ENCODE results near the gene ACOX3.
"Not testable (repeated sequence)": the region's sequence is repeated elsewhere in the genome, so short reads cannot be mapped to it uniquely, and the experiment has no call there.

ACOX3 gene

GRCh38 chr4:8353158-8353669 is 87.3 kb downstream of the ACOX3 start:
- no peak for DNase-seq (ENCODE audit: low read depth in 2 of 2)

DNA sequence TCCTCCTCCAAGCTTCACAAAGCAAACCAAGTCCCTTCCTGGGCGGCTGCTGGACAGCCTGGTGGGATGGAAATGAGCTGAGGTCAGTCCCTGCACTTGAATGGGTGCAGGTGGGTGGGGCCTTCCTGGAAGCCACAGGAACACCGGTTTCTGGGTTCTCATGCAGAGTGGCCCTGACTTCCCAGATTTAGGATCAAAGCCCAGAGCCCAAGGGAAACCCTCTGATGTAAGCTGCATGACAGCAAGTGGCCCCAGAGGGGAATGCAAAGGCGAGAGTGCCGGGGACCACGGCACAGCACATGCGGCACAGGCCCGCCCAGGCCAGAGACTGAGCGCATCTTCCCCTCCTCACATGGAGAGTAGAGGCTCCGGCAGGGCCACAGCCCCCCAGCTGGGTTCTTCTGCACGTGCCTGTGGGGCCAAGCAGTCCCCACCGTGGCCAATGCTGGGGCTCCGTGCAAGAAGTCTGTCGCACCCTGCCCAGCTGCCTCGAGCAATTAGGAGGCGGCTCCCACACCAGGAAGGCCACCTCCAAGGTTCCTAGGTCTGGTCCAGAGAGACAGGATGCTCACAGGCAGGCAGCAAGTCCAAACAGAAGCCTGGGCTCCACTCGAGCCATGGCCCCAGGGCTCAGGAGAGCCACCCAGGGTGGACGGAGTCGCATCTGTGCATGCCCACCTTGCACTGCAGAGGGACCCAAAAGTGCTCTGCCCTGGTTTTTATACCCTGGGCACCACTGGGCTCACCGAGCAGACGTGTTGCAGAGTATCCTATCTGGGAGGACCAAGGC is 88.0 kb downstream of the ACOX3 start:
- DNase-seq (ENCODE audit: low read depth in 2 of 2): no peak

GRCh38 chr4:8351931-8352367 is 88.6 kb downstream of the ACOX3 start:
- no peak for DNase-seq (ENCODE audit: low read depth in 2 of 2)

- DNase-seq (ENCODE audit: low read depth in 2 of 2): no peak
Observed at GRCh38 chr4:8350841-8351461, 89.6 kb downstream of the ACOX3 start.

GRCh38 chr4:8350352-8350751 is 90.2 kb downstream of the ACOX3 start:
- no peak for DNase-seq (ENCODE audit: low read depth in 2 of 2)

GRCh38 chr4:8349664-8350236 is 90.8 kb downstream of the ACOX3 start:
- no peak for DNase-seq (ENCODE audit: low read depth in 2 of 2)

DNA sequence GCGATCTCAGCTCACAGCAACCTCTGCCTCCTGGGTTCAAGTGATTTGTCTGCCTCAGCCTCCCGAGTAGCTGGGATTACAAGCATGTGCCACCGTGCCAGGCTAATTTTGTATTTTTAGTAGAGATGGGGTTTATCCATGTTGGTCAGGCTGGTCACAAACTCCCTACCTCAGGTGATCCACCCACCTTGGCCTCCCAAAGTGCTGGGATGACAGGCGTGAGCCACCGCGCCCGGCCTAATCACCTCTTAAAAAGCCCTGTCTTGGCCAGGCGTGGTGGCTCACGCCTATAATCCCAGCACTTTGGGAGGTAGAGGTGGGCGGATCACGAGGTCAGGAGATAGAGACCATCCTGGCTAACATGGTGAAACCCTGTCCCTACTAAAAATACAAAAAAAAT is 91.3 kb downstream of the ACOX3 start:
- not testable (repeated sequence) for DNase-seq (ENCODE audit: low read depth in 2 of 2)

DNA sequence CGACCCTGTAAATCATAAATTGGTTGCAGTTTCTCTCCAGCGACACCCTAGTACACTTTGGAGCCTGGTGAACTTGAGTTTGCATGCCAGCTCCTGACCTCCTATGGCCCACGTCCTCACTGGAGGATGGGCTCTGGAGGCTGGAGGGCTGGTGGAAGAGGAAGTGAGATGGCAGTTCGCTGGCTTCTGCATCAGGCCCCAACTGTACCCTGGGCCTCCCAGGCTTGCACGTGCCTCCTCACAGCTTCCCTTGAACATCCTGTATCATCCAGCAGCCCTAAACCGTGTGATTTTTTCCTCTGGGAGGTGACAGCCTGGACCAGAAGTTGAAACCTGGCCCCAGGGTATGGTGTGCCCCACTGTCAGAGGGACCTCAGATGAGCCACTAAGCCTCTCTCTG is 92.5 kb downstream of the ACOX3 start:
- DNase-seq (ENCODE audit: low read depth in 2 of 2): no peak

GRCh38 chr4:8347660-8348059 is 92.9 kb downstream of the ACOX3 start:
- DNase-seq (ENCODE audit: low read depth in 2 of 2): no peak

GRCh38 chr4:8346838-8347605 is 93.5 kb downstream of the ACOX3 start:
- no peak for DNase-seq (ENCODE audit: low read depth in 2 of 2)

DNA sequence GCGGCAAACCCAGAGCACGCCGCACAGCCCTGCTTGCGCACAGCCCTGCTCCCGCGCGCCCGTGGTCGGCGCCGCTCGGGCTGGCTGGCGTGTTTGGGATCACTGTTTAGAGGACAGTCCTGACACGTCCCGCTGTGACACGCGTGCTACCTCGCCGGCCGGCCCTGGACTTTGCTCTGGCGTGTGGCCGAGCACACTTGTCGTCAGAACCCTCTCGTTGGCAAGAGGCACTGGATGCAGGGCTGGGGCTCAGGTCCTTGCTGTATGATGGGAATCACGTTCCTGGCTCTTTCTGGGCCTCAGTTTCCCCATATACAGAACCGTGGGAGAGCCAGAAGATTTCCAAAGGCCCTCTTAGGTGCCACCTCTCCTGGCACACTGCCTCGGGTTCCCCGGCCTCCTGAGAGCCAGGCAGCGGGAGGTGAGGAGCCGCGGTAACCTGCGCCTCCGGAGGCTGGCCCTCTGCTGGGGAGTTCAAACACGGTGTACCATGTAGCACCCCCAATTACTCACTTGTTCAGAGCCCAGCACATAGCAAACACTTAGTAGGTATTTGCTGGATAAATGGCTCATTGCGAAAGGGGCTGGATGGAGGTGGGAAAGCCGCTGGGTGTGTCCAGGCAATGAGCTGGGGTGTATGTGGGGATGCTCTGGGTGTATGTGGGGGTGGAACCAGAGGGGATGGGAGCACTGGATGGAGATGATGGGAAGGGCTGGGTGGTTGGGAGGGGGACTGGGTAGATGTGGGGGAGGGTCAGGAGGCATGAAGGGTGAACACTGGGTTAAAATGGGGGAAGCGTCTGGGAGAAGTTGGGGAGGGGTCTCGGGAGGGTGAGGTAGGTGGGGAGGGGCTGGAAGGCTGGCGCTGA is 94.3 kb downstream of the ACOX3 start:
- DNase-seq (ENCODE audit: low read depth in 2 of 2): no peak

DNA sequence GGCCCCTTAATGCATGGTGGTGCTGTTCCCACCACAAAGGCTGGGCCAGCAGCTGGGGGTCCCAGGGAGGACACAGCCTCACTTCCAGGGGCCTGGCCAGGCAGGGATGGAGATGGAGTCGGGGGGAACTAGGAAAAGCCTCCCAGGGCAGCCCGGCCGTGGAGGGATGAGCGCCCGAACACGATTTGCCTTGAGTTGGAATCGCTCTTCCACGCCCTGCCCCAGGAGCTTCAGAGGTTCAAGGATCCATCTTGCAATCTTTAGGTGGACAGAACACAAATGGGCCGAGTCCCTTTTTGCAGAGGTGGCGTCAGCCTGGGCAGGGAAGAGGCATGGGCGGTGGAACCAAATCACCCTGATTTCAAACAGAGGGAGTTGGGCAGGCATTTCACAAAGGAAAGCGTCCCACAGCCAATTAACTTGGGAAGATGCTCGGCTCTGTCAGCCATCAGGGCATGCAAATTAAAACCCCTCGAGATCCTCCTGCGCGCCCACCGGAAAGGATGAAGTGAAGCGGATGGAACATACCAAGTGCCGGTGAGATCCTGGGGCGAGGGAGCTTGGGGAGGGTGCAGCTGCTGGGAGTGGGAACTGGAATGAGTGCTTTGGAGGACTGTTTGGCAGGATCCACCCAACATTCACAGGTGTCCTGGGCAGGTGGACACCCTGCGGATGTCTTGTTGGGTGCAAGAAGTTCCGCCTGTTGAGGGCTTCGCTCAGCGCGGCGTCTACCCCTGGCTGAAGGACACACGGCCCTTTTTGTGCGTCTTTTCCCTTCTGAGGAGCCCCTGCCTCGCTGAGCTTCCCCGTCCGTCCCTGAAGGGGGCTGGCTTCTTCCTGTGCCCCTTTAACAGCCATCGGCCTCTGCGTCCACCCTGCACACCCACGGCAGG is 95.2 kb downstream of the ACOX3 start:
- no peak for DNase-seq (ENCODE audit: low read depth in 2 of 2)

- DNase-seq (ENCODE audit: low read depth in 2 of 2): no peak
Observed at GRCh38 chr4:8344377-8344776, 96.1 kb downstream of the ACOX3 start.

GRCh38 chr4:8343967-8344331 is 96.6 kb downstream of the ACOX3 start:
- DNase-seq (ENCODE audit: low read depth in 2 of 2): no peak

- DNase-seq (ENCODE audit: low read depth in 2 of 2): no peak
Observed at GRCh38 chr4:8343262-8343966, 97.1 kb downstream of the ACOX3 start.

- DNase-seq (ENCODE audit: low read depth in 2 of 2): no peak
Observed at GRCh38 chr4:8342651-8343261, 97.8 kb downstream of the ACOX3 start.

DNA sequence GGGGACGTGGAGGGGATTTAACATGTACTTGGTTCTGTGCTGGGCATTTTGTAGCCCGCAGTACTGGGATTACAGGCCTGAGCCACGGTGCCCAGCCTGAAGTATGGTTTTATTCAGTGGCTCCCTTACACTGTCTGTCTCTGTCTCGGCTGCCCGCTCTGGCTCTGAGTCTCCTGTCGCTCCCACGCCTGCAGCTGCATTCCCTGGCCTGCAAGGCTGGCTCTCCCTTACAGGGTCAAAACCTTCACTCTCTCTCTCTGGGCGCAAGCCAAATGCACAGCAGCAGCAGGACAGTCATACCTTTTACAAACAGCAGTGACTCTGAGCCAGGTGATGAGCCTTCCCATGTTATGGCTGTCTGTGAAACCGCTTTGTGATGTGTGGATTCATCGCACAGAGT is 98.8 kb downstream of the ACOX3 start:
- no peak for DNase-seq (ENCODE audit: low read depth in 2 of 2)

GRCh38 chr4:8341281-8341680 is 99.2 kb downstream of the ACOX3 start:
- DNase-seq (ENCODE audit: low read depth in 2 of 2): not testable (repeated sequence)

GRCh38 chr4:8340781-8341241 is 99.7 kb downstream of the ACOX3 start:
- no peak for DNase-seq (ENCODE audit: low read depth in 2 of 2)
